MCF 10A (cell line): ENCODE data around the gene GREB1L. TPM values are rescaled to one million over a fixed set of nuclear protein-coding genes. Genes with fewer than 3 reads are reported as not detected.

Experiments used
- BruUV-seq: library from RNA; stranded (reverse); fragments of 400-500 nt; replicated peaks from 2 replicates; lab custom pipeline; 2021; lab: Mats Ljungman, UMichigan
- CTCF ChIA-PET: fragments of 300-600 bp; sonication (Branson Sonifier 250); formaldehyde crosslinking; extraction: SDS; loops from one replicate; lab custom pipeline; 2021; ENCODE audit warnings: antibody characterized with exemption, inconsistent platforms; lab: Yijun Ruan, JAX
- POLR2A ChIA-PET: fragments of 300-600, 350-650 bp; sonication (Branson Sonifier 250); formaldehyde crosslinking; extraction: SDS; loops from one replicate; lab custom pipeline; 2020; ENCODE audit warnings: antibody characterized with exemption, inconsistent platforms; lab: Yijun Ruan, JAX
- DNase-seq: peaks from one replicate; pipeline ENCODE4 v3.0.0-alpha.2; 2018; ENCODE audit not compliant: unreplicated experiment
- H3K27ac Mint-ChIP-seq: one replicate; pipeline ENCODE4 v1.8.0; 2022; ENCODE audit warnings: mild to moderate bottlenecking, low read depth, mixed read lengths; ENCODE audit not compliant: unreplicated experiment
- H3K27me3 Mint-ChIP-seq: one replicate; pipeline ENCODE4 v1.8.0; 2022; ENCODE audit warnings: mixed read lengths; ENCODE audit not compliant: insufficient read depth, unreplicated experiment
- H3K36me3 Mint-ChIP-seq: one replicate; pipeline ENCODE4 v1.8.0; 2022; ENCODE audit warnings: mild to moderate bottlenecking, moderate library complexity, mixed read lengths; ENCODE audit not compliant: insufficient read depth, unreplicated experiment
- H3K4me1 Mint-ChIP-seq: one replicate; pipeline ENCODE4 v1.8.0; 2022; ENCODE audit warnings: mixed read lengths; ENCODE audit not compliant: insufficient read depth, unreplicated experiment
- H3K4me3 Mint-ChIP-seq: one replicate; pipeline ENCODE4 v1.8.0; 2022; ENCODE audit warnings: mild to moderate bottlenecking, moderate library complexity, mixed read lengths; ENCODE audit not compliant: unreplicated experiment
- H3K9me3 Mint-ChIP-seq: one replicate; pipeline ENCODE4 v1.8.0; 2022; ENCODE audit warnings: mixed read lengths; ENCODE audit not compliant: unreplicated experiment
- CTCF ChIP-seq: fragments of 200-600 bp; IDR thresholded peaks from one replicate; pipeline ENCODE4 v1.8.0; 2022; ENCODE audit warnings: antibody characterized with exemption, mild to moderate bottlenecking; ENCODE audit not compliant: unreplicated experiment
- intact Hi-C: fragments of 100-400 bp; cut with micrococcal nuclease; formaldehyde crosslinking; loops from 2 replicates; pipeline ENCODE4 v1.14.1; 2022
- total RNA-seq: library from RNA; stranded (reverse); gene quantifications from 2 replicates; pipeline ENCODE4 v1.2.3, GENCODE V29; 2022

GREB1L gene
- total RNA-seq, 1 experiment from 2014 or later: 9.4 TPM

GRCh38 chr18:21444465-21445212 is 202.6 kb downstream of the GREB1L start:
- peaks cover 10% of the 10 kb centered on the region for H3K4me1 Mint-ChIP-seq
- no peaks in the 10 kb centered on the region for H3K36me3 Mint-ChIP-seq
- H3K4me3 Mint-ChIP-seq: no peak overlapping the region
- peak; percentile 78 for TF ChIP-seq CTCF
- H3K27ac Mint-ChIP-seq: no peak overlapping the region
- intact Hi-C loops: loop anchor here (1.0 kb wide), 3 partner anchors 55 to 249 kb away; partner anchors contain the start of gene GREB1L
- CTCF ChIA-PET: interaction anchor here (0.5 to 9.5 kb wide), 35 partner anchors 9 to 1943 kb away, joined by 3 to 192 read pairs (median 4); partner anchors contain the start of gene GREB1L
- DNase-seq: peak; percentile 66
- H3K27me3 Mint-ChIP-seq: no peaks in the 10 kb centered on the region
- BruUV-seq: no TSS peak
- H3K9me3 Mint-ChIP-seq: no peaks in the 10 kb centered on the region
- POLR2A ChIA-PET: interaction anchor here (0.6 to 1.0 kb wide), 2 partner anchors 204 to 249 kb away, joined by 3 to 4 read pairs; no protein-coding TSS in a partner anchor

GRCh38 chr18:21448299-21448698 is 206.3 kb downstream of the GREB1L start:
- CTCF ChIA-PET: interaction anchor here (9.5 kb wide), 1 partner anchor 254 kb away, joined by 192 read pairs; no protein-coding TSS in a partner anchor
- H3K4me3 Mint-ChIP-seq: no peak overlapping the region

GRCh38 chr18:21449367-21450290 is 207.6 kb downstream of the GREB1L start:
- TF ChIP-seq CTCF: no peak
- H3K4me3 Mint-ChIP-seq: no peak overlapping the region
- peaks cover 12% of the 10 kb centered on the region for H3K36me3 Mint-ChIP-seq
- ChIA-PET POLR2A (no interaction called here), CTCF (interaction anchor here (2.0 kb wide), 1 partner anchor 255 kb away, joined by 14 read pairs; no protein-coding TSS in a partner anchor)
- no peak overlapping the region for H3K27ac Mint-ChIP-seq
- H3K27me3 Mint-ChIP-seq: no peaks in the 10 kb centered on the region
- no peak for DNase-seq
- H3K9me3 Mint-ChIP-seq: no peaks in the 10 kb centered on the region
- H3K4me1 Mint-ChIP-seq: no peaks in the 10 kb centered on the region
- no TSS peak for BruUV-seq
- intact Hi-C loops: no loop called here

More at GRCh38 chr18:21448299-21448698, 206.3 kb downstream of the GREB1L start:
- POLR2A ChIA-PET: no interaction called here
- Mint-ChIP-seq H3K27me3 (no peaks in the 10 kb centered on the region), H3K27ac (no peak overlapping the region), H3K36me3 (peaks cover 12% of the 10 kb centered on the region), H3K4me1 (no peaks in the 10 kb centered on the region), H3K9me3 (no peaks in the 10 kb centered on the region)
- DNase-seq: no peak
- intact Hi-C loops: no loop called here
- no peak for TF ChIP-seq CTCF
- no TSS peak for BruUV-seq
